HG02840 (cell line): ENCODE data around the gene FEV.

Experiments used
- ATAC-seq: cut with Tn5 transposase; IDR thresholded peaks from one replicate; pipeline ENCODE4 v1.9.1; 2021; ENCODE audit warnings: mild to moderate bottlenecking, moderate library complexity, moderate number of reproducible peaks; ENCODE audit not compliant: unreplicated experiment, low FRiP score

The FEV gene

GRCh38 chr2:218995561-218995960 is 10.6 kb upstream of the FEV start:
- no peak for ATAC-seq

DNA sequence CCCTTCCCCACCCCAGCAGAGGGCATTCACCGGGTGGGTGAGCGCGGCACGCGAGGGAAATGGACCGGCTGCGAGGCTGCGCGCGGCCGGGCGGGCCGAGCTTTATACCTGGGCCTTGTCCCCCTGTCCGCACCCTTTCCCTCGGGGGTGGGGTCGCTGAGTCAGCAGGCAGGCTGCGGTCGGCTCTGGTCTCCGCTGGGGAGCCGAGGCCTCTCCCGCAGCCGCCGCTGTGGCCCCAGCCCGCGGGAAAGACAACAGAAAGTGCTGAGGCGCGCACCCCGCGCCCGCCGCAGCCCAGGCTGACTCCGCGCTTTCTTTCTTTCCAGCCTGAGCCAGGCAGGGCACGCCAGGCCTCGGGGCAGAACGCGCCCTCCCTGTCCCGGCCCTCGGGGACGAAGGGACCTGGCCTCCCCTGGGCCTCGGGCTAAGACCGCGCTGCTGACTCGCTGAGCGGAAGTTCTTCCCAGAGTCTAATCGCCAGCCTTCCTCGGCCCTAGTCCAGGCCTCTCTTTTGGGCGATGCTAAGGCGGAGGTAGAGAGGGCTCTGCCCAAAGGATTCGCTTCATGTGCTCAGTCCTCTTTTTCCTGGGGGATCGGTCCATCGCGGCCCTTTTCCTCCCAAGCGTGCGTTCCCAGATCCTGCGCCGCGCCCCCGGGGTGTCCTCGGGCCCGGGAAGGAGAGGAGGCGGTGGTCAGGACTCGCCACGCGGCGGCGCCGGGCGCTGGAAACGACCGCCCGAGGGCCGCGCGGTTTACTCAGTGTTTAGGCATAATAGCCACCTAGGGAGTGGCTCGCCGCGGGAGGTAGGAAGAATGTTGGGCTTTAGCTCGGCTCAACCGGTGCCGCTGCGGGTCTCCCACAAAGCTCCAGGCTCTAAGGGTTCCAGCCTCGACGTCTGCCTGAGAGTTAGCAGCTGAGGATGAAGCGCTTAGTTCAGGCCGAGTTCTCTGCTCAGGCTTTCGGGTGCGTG is 8.6 kb upstream of the FEV start, which contains the start of gene CRYBA2:
TSS of gene CRYBA2 (minus strand) at position 78 of the 971 bp plus-strand sequence. CDS start 246 bp downstream, outside the sequence.
- no peak for ATAC-seq

DNA sequence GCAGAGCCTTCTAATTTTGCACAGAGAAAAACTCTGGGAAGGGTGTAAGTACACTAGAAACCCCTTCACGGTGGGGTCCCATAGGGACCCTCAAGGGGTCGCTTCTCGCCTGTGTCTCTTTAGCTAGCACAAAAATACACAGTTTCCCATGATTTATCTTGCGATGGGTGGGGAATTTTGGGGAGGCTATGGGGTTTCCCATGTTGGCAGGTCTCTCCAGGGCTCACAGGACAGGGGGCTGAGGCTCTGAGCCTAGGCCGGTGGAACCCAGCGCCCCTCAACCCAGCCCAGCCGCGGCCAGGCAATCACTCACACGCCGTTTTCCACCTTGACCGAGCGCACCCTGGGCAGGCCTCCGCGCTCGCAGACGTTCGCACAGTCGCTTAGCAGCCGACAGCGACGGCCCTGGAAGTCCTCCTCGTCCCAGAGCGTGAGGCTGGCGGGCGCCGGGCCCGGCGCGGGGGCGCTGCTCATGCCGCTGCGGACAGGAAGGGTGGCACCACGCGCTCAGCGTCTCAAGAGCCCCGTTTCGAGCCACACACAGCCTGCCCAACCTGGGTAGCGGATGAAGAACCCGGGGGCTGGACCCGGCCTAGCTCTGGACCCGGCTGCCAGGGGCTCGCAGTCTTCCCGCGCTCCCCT is 7.8 kb upstream of the FEV start:
- ATAC-seq: no peak

GRCh38 chr2:218992196-218992595 is 7.2 kb upstream of the FEV start:
- ATAC-seq: no peak

- no peak for ATAC-seq
Measured at GRCh38 chr2:218991674-218992168, 6.7 kb upstream of the FEV start.

DNA sequence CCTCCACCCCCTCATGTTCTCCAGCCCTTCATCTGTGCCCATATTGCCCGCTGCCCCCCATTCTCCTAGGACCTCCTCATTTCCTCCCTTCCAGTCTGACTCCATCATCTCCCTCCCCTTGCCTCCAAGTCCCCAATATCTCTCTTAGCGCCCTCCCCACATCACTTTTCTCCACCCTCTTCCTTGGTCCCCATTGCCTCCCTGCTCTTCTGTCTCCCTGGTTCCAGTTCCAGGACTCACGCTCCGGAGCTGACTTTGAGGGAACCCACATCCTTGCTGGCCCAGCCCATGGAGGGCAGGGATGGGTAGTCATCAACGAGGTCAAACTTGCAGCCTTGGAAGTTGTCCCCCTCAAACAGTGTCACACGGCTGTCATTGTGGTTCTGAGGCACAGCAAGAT is 5.6 kb upstream of the FEV start:
- no peak for ATAC-seq

DNA sequence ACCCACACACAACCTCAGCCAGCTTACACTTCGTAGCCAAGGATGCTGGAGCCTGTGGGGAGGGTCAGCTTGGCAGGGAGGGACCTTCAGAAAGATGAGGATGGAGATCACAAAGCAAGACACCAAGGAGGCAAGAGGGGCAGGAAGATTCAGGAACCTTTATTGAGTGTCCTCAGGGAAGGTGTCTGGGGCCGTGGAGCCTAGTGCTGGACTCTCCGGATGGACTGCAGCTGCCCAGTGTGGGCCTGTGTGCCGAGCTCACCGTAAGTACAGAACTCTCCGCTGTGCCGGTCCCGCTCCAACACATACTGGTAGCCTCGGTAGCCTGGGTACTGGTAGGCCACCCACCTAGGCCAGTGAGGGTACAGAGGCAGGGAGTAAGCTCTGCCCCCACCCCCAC is 5.1 kb upstream of the FEV start:
- no peak for ATAC-seq

- ATAC-seq: no peak
Measured at GRCh38 chr2:218988650-218989049, 3.7 kb upstream of the FEV start.

DNA sequence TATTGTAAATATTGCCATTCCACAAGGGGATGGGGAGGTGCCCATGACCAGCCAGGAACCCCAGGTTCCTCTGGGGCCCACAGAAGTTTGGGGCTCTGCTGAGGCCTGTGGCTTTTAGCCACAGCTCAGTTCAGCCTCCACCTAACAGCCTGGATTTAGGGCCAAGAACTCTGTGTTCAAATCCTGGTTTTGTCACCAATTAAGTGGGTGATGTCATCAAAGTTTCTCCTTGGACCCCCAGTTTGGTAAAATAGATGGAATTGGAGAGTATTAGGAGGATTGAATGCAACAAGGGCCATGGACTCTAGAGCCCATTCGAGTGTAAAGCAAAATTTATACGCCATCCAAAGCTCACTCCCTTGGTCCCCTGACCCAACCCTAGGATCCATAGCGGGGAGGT is 3.2 kb upstream of the FEV start:
- ATAC-seq: no peak

GRCh38 chr2:218986148-218986761 is 1.3 kb upstream of the FEV start:
- ATAC-seq: no peak

GRCh38 chr2:218985325-218986091 is 524 bp upstream of the FEV start:
- ATAC-seq: no peak

- no peak for ATAC-seq
Measured at GRCh38 chr2:218984239-218985020, 554 bp downstream of the FEV start.

DNA sequence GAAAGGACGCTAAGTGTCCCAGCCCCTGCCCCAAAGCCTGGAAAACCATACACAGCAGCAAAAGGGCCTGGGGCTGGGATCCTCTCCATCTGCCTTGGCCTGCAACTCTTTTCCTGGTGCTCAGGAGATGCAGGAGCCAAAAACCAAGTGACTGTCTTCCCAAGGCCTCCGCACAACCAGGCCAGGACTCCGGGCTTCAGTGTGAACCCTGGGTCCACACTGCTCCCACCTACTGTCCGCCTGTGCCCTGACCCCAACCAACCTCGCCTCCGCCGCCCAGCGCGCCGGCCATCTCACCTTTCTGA is 1.1 kb downstream of the FEV start:
- no peak for ATAC-seq

- no peak for ATAC-seq
Measured at GRCh38 chr2:218983263-218983933, 1.6 kb downstream of the FEV start.

DNA sequence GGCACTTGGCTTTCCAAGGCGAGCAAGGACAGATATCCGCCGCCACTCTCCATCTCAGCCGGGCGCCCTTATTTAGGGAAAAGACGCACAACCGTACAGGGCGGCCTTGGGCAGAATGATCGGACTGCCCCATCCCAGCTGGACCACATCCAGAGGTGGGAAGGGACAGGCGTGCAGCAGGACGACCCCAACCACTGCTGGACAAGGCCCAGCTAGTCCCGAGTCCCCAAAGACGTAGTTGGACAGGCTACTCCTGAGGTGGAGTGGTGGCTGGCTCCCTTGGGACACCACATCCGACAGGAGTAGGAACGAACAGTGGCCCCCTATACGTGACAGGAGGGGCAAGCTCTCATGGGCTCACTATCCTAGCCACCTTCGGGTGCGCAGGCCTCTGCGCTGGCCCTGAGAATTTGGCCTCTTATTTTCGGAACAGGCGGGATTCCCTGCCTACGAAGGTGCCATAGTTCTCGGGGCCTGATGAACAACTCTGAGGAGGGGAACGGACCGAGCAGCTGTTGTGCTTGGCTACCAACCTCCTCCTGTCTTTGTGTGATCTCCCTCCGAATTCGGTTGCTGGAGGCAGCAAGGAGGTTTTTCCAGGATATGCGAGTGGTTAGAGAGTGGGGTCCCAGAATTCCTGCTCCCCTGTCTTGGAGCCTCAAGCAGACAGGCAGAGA is 2.3 kb downstream of the FEV start:
- ATAC-seq: no peak

DNA sequence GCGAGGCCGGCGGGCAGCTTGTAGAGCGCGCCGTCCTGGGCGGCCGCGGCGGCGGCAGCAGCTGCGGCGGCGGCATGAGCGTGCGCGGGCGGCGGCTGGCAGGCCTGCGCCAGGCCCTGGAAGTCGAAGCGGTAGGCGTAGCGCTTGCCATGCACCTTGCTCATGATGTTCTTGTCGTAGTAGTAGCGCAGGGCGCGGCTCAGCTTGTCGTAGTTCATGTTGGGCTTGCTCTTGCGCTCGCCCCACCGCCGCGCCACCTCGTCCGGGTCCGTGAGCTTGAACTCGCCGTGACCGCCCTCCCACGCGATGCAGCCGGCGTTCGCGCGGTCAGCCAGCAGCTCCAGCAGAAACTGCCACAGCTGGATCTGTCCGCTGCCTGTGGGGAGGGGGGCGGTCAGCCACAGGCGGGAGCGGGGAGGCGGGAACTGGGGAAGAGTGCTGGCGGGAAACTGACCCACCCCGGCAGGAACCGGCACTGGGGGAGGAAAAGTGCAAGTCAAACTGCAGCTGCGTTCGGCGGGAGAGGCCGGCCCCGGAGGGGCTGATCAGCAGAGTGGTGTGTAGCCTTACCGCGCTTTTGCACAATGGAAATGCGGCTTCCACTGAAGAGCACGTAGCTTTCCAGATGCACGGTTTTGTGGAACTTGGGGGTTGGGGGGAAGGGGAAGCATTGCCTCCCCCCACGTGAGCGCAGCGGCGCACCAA is 3.0 kb downstream of the FEV start:
- ATAC-seq: no peak

- ATAC-seq: no peak
Measured at GRCh38 chr2:218981390-218981880, 3.5 kb downstream of the FEV start.
